ENCODE results near the gene ASIC4. TPM values are rescaled to one million over a fixed set of nuclear protein-coding genes. Genes with fewer than 3 reads are reported as not detected.

Gene ASIC4, protein sequence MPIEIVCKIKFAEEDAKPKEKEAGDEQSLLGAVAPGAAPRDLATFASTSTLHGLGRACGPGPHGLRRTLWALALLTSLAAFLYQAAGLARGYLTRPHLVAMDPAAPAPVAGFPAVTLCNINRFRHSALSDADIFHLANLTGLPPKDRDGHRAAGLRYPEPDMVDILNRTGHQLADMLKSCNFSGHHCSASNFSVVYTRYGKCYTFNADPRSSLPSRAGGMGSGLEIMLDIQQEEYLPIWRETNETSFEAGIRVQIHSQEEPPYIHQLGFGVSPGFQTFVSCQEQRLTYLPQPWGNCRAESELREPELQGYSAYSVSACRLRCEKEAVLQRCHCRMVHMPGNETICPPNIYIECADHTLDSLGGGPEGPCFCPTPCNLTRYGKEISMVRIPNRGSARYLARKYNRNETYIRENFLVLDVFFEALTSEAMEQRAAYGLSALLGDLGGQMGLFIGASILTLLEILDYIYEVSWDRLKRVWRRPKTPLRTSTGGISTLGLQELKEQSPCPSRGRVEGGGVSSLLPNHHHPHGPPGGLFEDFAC
- total RNA-seq = not detected in 2 replicates

DNA sequence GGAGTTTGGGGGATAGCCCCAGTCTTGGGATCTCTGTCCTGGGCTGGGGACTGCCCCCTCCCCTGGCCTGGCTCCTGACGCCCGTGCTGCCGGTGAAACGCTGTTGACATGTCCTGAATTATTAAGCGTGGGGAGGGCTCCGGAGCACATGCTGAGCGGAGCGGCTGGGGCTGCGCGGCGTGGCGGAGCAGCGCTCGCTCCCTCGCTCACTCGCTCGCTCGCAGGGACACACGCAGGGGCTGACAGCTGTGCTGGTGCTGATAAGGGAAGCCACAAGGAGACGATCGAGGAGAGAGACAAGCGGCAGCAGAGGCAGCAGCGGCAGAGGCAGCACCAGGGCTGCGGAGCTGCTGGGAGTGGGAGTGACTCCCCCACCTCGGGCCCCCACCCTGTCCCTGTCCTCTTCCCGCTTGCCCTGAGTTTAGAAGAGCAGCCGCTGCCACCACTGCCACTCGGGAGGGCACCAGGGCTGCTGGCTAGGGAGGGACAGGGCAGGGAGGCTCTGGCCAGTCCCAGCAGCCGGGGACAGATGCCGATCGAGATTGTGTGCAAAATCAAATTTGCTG lies at the start of gene ASIC4:
Gene ASIC4, plus strand, starts transcription at position 287 of the 566 bp plus-strand sequence. Its CDS starts 243 bp downstream, at position 530.

GRCh38 chr2:219498280-219499057 lies 15.8 kb upstream of the ASIC4 start, which contains the start of gene GMPPA:
TSS of gene GMPPA (plus strand) at chr2:219498891. CDS start at chr2:219499976, 1,085 bp downstream.

DNA sequence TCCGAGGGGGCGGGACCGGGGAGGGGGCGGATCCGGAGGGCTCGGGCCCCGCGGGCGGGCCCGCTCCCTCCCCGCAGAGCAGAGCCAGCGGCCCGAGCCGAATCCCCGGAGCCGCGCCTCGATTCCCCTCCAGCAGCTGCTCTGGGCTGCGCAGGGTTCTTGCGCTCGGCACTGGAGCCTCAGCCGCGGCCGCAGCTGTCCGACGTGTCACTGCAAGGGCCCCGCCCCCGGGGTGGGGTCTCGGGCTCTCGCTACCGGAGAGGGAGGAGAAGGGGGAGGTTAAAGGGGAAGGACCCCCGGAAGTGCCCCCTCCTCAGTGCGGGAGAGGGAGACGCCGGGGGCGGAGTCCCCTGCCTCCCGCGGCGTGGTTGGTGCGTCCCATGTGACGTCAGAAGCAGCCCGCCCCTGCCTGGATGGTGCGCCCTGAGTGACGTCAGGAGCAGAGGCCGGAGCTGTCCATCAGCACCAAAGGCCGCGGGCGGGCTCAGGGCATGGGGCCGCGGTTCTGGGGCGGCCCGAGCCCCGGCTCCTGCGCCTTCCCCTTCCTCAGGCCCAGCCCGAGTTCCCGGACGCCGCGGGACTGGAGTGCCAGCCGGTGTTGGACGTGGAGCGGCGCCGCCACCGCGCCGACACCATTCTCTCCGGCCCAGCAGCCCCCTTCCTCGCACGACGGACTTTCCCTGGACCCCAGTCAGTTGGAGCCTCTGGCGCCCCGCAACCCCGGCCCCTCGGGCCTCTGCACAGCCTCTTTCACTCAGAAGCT lies 29.5 kb downstream of the ASIC4 start, which contains the start of the genes CHPF and TMEM198:
Gene CHPF, minus strand, starts transcription at position 214 of the 763 bp plus-strand sequence. CDS start 271 bp downstream, outside the sequence.
Gene TMEM198, plus strand, starts transcription at position 433 of the 763 bp plus-strand sequence. CDS start 700 bp downstream, outside the sequence.

DNA sequence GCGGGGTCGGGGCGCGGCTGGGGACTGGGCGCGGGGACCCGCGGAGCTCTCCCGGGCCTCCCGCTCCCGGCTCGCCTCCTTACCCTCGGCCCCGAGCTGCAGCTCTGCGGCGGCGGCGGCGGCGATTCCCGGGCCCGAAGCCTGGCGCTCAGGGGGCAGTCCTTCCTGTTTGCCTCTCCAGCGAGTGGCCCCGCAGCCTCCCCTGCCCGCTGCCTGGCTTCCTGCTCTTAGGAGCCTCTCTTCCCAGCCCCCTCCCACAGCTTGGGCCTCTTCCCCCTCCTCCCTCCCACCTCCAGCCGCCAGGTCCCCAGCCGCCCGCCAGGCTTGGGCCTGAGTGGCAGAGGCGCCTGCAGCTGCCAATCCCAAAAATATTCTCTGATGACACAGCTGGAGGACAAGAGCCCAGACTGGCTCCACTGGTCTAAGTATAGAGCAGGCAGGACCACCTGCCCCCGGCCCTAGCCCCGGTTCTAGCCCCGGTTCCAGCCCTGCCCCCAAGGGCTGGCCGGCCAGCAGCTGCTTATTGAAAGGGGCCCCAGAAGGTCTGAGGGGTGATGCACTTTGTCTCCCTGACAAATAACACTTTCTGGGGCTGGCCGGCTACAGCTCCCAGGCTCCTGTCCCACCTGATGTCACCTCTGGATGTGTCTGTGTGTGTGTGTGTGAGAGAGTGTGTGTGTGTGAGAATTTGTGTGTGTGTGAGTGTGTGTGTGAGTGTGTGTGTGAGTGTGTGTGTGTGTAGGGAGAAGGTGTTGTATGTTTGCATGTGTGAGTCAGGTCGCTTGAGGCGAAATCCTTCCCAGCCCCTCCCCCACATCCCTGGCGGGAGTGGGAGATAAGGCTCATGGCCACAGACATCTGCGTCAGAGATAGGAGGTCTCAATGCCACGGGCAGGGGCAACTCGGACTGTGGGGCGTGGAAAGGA lies 57.3 kb downstream of the ASIC4 start, which contains the start of gene OBSL1:
Gene OBSL1, minus strand, starts transcription at position 229 of the 926 bp plus-strand sequence. CDS start 307 bp downstream, outside the sequence.

GRCh38 chr2:219572237-219573001 lies 58.1 kb downstream of the ASIC4 start, which contains the start of gene INHA:
TSS of gene INHA (plus strand) at chr2:219572310. CDS start at chr2:219572375, 65 bp downstream.

Other genes starting within 250 kb of the ASIC4 start
- gene DNAJB2, start 235.1 kb upstream of the ASIC4 start, total RNA-seq = 20.8 and 21.1 TPM in 2 replicates
- gene PTPRN, start 205.1 kb upstream of the ASIC4 start, total RNA-seq = not detected in 2 replicates
- not detected in 2 replicates for gene RESP18, start 181.7 kb upstream of the ASIC4 start, total RNA-seq
- gene DNPEP, start 126.6 kb upstream of the ASIC4 start, total RNA-seq = 58.8 and 67.3 TPM in 2 replicates
- gene DES, start 96.1 kb upstream of the ASIC4 start, total RNA-seq = not detected in 2 replicates
- gene SPEG, start 79.6 kb upstream of the ASIC4 start, total RNA-seq = 0.54 TPM in 1 of 2 replicates, not detected in the other
- 19.5 and 25.0 TPM in 2 replicates for gene GMPPA, start 15.6 kb upstream of the ASIC4 start, total RNA-seq
- 0.17 and 1.2 TPM in 2 replicates for gene CHPF, start 29.3 kb downstream of the ASIC4 start, total RNA-seq
- under 0.01 TPM in 1 of 2 replicates, not detected in the other for gene TMEM198, start 29.5 kb downstream of the ASIC4 start, total RNA-seq
- 25.6 and 32.1 TPM in 2 replicates for gene OBSL1, start 57.1 kb downstream of the ASIC4 start, total RNA-seq
- gene INHA, start 57.8 kb downstream of the ASIC4 start, total RNA-seq = not detected in 2 replicates
- 6.3 and 11.0 TPM in 2 replicates for gene STK11IP, start 83.4 kb downstream of the ASIC4 start, total RNA-seq
- under 0.01 and 0.26 TPM in 2 replicates for gene SLC4A3, start 113.1 kb downstream of the ASIC4 start, total RNA-seq